NCI-H748 (cell line): Measurements from ENCODE around the gene MAML3.
A peak's percentile ranks its signal among the peaks of the same experiment; 100 is the strongest.

Experiments used
- DNase-seq: peaks from one replicate; lab custom pipeline; 2025; ENCODE audit not compliant: unreplicated experiment; lab: John Stamatoyannopoulos, UW

Gene MAML3

GRCh38 chr4:139851133-139851532 is 302.9 kb downstream of the MAML3 start:
- no peak for DNase-seq

DNA sequence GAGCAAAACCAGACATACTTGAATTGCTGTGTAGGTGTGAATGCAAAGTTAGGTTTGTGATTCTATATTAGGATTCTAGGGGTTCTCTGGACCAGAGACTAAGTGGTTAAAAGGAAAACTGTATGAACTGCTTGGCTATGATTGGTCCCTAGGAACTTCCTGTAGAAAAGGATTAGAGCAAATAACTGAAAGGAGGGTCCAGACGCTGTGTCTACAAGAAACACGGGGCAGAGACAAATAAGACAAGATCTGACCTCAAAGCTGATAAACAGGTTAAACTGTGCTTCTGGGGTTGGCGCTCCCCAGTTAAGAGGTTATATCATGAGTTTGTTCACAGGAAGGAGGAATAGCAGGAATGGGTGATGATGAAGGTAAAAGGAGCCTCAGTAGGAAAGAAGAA is 304.8 kb downstream of the MAML3 start:
- peak; percentile 50 for DNase-seq

DNA sequence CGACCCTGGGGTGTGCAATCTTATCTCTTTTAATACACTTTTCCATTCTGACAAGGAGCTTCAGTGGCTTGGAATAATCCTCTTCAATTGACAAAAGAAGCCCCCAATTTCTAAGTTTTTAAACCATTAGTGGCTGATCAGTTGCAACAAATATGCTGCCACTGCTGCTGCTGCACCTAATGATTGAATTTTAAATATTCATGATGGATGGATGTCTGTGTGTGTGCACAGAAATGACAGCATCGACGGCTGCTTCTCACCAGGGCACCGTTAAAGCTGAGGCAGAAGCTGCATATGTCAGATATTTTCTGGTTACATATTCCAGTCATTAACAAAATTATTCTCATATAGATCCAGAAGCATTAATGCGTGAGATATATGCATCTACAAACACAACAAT is 306.0 kb downstream of the MAML3 start:
- no peak for DNase-seq

GRCh38 chr4:139847602-139848001 is 306.4 kb downstream of the MAML3 start:
- DNase-seq: no peak

DNA sequence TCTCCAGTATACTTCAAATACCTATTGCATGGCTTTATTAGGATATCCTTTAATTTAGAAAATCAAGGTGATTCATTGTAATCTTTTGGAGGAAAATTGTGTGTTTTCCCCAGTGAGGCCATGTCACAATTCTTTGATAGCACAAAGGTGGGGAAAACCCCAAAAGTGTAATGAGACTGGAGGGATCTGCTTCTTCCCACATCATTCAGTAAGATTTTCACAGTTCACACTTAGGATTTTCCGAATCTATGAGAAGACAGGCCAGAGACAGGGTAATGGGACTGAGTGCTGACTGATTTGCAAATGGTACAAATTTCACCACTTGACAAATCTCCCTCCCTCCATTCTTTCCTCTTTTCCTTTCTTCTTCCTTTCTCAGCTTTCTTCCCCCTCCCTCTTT is 307.2 kb downstream of the MAML3 start:
- DNase-seq: no peak

DNA sequence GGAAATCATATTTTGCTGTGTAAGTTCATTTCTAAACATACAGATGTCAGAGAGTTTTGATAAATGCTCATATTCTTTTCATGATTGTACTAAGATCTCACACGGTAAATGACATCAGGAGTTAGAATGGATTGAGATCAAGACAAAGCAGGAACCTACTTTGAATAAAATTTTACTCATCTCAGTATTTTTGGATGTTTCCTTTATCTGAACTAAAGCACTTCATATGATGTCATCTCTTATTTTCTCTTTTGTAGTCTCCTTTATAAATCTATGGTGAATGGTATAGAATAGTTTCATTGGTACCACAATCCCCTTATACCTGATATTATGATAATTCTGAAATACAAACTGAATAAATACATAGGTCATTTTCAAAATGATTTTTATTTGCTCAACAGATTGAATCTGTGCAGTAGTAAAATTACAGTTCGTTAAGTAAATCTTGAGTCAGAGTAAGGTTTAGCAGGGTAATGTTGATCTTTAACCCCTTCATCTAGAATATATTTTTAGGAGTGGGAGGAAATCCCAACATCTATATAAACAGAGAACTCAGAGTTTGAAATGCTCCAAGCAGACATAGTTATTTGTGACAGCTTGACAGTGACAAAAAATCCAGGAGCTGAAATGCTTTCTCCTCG is 308.4 kb downstream of the MAML3 start:
- no peak for DNase-seq

- no peak for DNase-seq
Measured at GRCh38 chr4:139844459-139845036, 309.4 kb downstream of the MAML3 start.

- no peak for DNase-seq
Measured at GRCh38 chr4:139844057-139844456, 309.9 kb downstream of the MAML3 start.

GRCh38 chr4:139843641-139844040 is 310.3 kb downstream of the MAML3 start:
- DNase-seq: no peak

DNA sequence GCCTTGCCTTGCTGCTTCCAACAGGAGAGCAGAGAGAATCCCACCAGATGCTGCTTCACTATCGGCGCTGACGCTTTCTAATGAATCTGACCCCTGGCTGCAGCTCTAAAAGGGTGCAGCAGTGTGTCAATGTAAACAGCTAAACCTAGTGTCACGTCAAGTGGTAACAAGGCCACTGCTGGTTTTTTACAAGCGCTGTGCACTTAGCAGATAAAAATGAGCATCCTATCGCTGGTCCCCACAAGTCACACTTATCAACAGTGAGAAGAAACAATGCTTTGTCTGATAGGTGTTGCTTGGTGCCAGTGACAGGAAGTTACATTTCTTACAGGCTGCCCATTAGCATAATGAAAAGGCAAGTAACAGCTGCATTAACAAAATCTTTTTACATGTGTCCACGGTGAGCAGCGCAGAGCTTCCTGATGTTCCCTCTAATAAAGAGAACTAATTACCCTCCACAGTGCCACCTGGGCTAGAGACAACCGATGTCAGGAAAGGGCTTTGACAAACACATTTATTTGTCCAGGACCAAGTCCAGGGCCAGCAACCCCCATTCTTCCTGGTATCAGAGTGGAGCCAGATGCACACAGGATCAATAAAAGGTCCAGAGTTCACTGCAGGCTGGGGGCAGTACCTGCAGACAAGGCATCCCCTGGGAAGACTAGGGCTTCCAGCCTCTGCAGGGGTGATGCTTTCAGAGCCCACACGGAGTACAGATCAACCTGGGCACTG is 312.4 kb downstream of the MAML3 start:
- DNase-seq: peak; percentile 97

DNA sequence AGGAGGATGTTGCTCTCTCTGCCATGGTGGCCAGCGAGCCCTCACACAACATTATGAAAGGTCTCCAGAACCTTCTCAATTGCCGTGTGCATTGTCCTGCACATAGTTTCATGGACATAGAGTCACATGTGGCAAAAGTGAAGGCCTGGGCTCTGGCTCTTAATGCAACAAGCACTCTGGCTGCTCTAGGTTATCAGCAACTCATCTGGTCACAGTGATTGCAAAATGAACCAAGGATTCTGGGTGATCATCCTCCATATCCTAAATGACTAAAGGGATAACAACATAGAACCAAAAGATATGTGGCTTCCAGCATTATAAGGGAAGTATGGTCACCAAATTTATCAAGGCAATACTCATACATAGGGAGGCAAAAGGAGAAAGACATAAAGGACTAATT is 313.2 kb downstream of the MAML3 start:
- DNase-seq: no peak

DNA sequence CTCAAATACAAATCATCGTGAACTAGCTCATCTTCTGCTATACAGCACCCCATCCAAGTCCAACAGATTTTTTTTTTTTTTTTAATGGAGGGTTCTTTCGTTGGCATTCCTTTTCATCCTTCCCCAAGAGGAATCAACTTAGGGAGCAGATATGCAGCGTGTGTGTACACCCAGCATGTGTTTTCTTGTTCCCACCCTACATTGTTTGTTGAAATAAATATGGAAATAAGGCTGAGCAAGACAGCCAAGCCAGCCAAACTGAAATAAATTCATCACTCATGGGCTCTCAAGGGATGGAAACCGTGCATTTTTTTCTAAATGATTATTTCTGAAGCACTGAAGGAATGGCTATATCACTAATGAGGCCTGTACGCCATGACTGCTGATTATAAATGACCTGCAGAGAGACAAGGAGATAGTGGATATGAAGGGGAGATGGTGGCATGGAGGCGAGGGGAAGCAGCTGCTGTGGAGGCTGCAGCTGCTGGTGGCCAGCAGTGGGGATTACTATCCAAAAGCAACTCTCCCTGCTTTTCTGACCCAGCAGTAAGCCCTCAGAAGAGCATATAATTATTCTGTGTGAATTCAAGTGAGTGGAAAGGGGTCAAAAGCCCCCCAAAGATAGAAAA is 314.5 kb downstream of the MAML3 start:
- DNase-seq: no peak

DNA sequence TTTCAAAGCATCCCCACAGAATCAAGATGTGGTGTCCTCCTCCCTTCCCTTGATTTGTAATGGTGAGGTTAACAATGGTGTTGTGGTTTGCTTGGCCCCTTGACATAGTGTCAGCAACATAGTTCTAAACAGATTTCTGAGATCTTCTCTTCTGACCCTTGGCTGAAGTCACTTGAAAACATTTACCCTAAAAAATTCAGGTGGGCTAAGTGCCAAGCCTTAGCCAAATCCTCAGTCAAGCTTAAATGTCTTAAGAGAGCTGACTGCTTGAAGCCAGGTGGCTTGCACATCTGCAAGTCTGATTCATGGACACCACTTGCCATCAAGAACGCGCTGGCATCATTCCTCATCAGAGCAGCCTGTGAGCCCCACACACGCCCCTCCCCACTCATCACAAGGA is 315.2 kb downstream of the MAML3 start:
- DNase-seq: no peak

GRCh38 chr4:139834981-139835391 is 319.0 kb downstream of the MAML3 start:
- DNase-seq: no peak

GRCh38 chr4:139834226-139834662 is 319.7 kb downstream of the MAML3 start:
- no peak for DNase-seq

- DNase-seq: peak; percentile 94
Measured at GRCh38 chr4:139833151-139833910, 320.7 kb downstream of the MAML3 start.

DNA sequence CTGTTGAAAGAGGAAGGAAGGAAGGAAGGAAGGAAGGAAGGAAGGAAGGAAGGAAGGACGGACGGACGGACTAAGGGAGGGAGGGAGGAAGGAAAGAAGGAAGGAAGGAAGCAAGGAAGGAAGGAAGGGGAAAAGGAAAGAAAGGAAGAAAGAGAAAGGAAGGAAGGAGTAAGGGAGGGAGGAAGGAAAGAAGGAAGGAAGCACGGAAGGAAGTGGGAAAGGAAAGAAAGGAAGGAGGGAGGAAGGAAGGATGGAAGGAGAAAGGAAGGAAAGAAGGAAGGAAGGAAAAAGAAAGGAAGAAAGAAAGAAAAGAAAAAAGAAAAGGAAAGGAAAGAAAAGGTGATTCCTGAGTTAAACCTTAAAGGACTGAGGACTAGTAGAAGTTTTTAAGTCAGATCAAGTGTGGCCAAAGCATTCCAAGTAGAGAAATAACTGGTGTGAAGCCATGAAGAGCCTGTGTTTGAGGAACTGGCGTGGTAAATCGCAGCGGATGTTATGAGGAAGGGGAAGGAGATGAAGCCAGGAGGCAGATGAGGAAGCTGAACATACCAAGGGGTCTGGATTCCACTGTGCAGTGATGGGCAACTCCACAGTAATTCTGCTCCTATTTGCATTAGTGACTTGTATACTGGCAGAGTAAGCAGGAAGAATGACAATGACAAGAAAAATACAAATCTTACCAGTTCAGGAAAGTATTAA is 324.9 kb downstream of the MAML3 start:
- no peak for DNase-seq

GRCh38 chr4:139826426-139826825 is 327.6 kb downstream of the MAML3 start:
- DNase-seq: no peak

DNA sequence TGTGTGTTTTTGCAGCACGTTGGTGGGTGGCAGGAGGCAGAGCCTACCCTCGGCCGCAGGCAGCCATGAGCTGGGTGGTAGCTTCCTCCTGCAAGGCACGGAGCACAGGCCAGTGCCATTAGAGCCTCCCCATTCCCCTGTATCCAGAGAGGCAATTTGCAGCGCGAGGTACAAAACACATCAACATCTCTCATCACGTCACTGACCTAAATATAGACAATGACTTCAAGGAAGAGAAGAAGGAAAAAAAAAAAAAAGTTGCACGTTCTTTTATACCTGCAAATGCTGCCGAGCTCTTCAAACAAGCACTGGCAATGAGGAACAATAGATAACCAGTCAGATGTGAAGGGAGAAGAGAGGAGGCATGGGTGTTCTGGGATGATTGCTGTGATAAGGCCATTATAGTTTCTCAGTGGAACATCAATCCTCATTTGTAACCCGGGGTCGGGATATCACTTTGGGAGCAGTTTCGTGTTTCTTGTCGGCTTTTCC is 328.4 kb downstream of the MAML3 start:
- DNase-seq: no peak

- DNase-seq: no peak
Measured at GRCh38 chr4:139824882-139825522, 329.0 kb downstream of the MAML3 start.
